ENCODE results near the gene JAG2.

JAG2 gene

GRCh38 chr14:105166571-105167302 is 1.8 kb downstream of the JAG2 start:
- CTCF ChIA-PET = interaction anchor here (0.5 to 1.2 kb wide), 3 partner anchors 9 to 326 kb away, joined by 3 to 5 read pairs (median 3); no protein-coding TSS in a partner anchor
- TF ChIP-seq SP2 (tag by site-specific recombination; IDR thresholded peaks at IDR 0.05) (0 out of 2 replicates have a peak, but pooled peaks have one; percentile 1), ZNF600 (tag by site-specific recombination; IDR thresholded peaks at IDR 0.05) (0 out of 2 replicates have a peak, but pooled peaks have one; percentile 40), KLF1 (tag by site-specific recombination; IDR thresholded peaks at IDR 0.05) (peak; percentile 10; the same call in 1 of the 2 replicates), ZNF777 (tag by site-specific recombination; IDR thresholded peaks at IDR 0.05; ENCODE audit: borderline replicate concordance) (no peak), ZNF510 (tag by site-specific recombination; IDR thresholded peaks at IDR 0.05; ENCODE audit: insufficient replicate concordance) (no peak), PRDM10 (tag by site-specific recombination; IDR thresholded peaks at IDR 0.05) (no peak), KLF17 (tag by site-specific recombination; IDR thresholded peaks at IDR 0.05) (peak; percentile 70), HIC1 (tag by site-specific recombination; IDR thresholded peaks at IDR 0.05) (peak; percentile 52; the same call in 1 of the 2 replicates), ZNF548 (tag by site-specific recombination; IDR thresholded peaks at IDR 0.05) (no peak), ZNF76 (tag by site-specific recombination; IDR thresholded peaks at IDR 0.05; ENCODE audit: borderline replicate concordance, low read depth) (no peak), KLF10 (tag by site-specific recombination; IDR thresholded peaks at IDR 0.05) (no peak), ZNF133 (tag by site-specific recombination; IDR thresholded peaks at IDR 0.05) (no peak), ZNF629 (tag by site-specific recombination; IDR thresholded peaks at IDR 0.05) (no peak), ZNF514 (tag by site-specific recombination; IDR thresholded peaks at IDR 0.05) (no peak), ZSCAN18 (tag by site-specific recombination; IDR thresholded peaks at IDR 0.05) (0 out of 2 replicates have a peak, but pooled peaks have one; percentile 36), ZBTB17 (tag by site-specific recombination; IDR thresholded peaks at IDR 0.05) (peak; percentile 38; the same call in 1 of the 2 replicates), ZNF175 (tag by site-specific recombination; IDR thresholded peaks at IDR 0.05) (no peak), SCRT2 (tag by site-specific recombination; IDR thresholded peaks at IDR 0.05) (no peak), EGR2 (tag by site-specific recombination; IDR thresholded peaks at IDR 0.05; ENCODE audit: low read depth) (peak; percentile 30; the same call in 1 of the 2 replicates), ZBTB21 (tag by site-specific recombination; IDR thresholded peaks at IDR 0.05) (no peak), ZNF621 (tag by site-specific recombination; IDR thresholded peaks at IDR 0.05) (no peak), ZNF610 (tag by site-specific recombination; IDR thresholded peaks at IDR 0.05; ENCODE audit: borderline replicate concordance) (no peak), ZBTB8A (tag by site-specific recombination; IDR thresholded peaks at IDR 0.05) (peak; percentile 74), ZNF704 (tag by site-specific recombination; IDR thresholded peaks at IDR 0.05) (no peak), ZNF560 (tag by site-specific recombination; IDR thresholded peaks at IDR 0.05; ENCODE audit: borderline replicate concordance) (no peak), ZNF274 (IDR thresholded peaks at IDR 0.05; ENCODE audit: low read length) (no peak), ZNF274 (tag by site-specific recombination; IDR thresholded peaks at IDR 0.05; ENCODE audit: borderline replicate concordance) (no peak), ZBTB20 (tag by site-specific recombination; IDR thresholded peaks at IDR 0.05) (peak; percentile 44; the same call in 1 of the 2 replicates), KLF7 (tag by site-specific recombination; IDR thresholded peaks at IDR 0.05; ENCODE audit: borderline replicate concordance) (no peak)

More at GRCh38 chr14:105166571-105167302, 1.8 kb downstream of the JAG2 start:
- Histone ChIP-seq H3K4me1 (ENCODE audit: control insufficient read depth, insufficient read depth, low read length) (peaks cover 8% of the 10 kb centered on the region; the same call in 1 of the 2 replicates), H3K4me3 (ENCODE audit: low read depth, low read length) (no peak overlapping the region), H3K36me3 (ENCODE audit: control insufficient read depth in 2 of 2, insufficient read depth in 1 of 2, low read length in 2 of 2) (peaks cover 0 to 4% of the 10 kb centered on the region in 2 experiments; a peak in 1 of 3 replicates), H3K27ac (ENCODE audit: extremely low read depth, low read depth, low read length) (peak overlapping the region; percentile 56; the same call in 1 of the 2 replicates), H3K9me3 (ENCODE audit: control insufficient read depth, insufficient read depth, low read depth, low read length) (no peaks in the 10 kb centered on the region)
- POLR2A ChIA-PET = no interaction called here
